GM23338 (cell line): ENCODE measurements around the gene NAPB. TPM values are rescaled to one million over a fixed set of nuclear protein-coding genes. Genes with fewer than 3 reads are reported as not detected.

Experiments used
- JUNB ChIP-seq: IDR thresholded peaks from one replicate; pipeline ENCODE4 v1.6.1; 2016; ENCODE audit warnings: antibody characterized with exemption; ENCODE audit not compliant: unreplicated experiment
- ZNF331 ChIP-seq: fragments of 250-450 bp; sonication (Bioruptor Pico); IDR thresholded peaks from 2 replicates; pipeline ENCODE4 v1.5.0; 2020; ENCODE audit warnings: low read depth, mild to moderate bottlenecking, moderate library complexity
- polyA plus RNA-seq: library from polyadenylated mRNA; unstranded; fragments of >200 nt; fragmentation: Nextera tagmentation; extraction: Ambion mirVana; gene quantifications from 2 replicates; pipeline ENCODE4 v1.2.1, GENCODE V29; 2016
- small RNA-seq: library from RNA; depleted of rRNA; stranded (forward); fragments of <200 nt; gene quantifications from one replicate; pipeline ENCODE3, GENCODE V24; 2014; ENCODE audit warnings: low replicate concordance
- total RNA-seq: library from RNA; depleted of rRNA; stranded (reverse); fragments of >200 nt; shearing (Covaris generic); gene quantifications from 2 replicates; pipeline ENCODE4 v1.2.3, GENCODE V29; 2014; rRNA removed
- TF ChIP-seq, protein P1 (sequence below): IDR thresholded peaks from one replicate; pipeline ENCODE4 v1.6.1; 2018; ENCODE audit warnings: antibody characterized with exemption; ENCODE audit not compliant: unreplicated experiment

NAPB gene
- total and polyA plus RNA-seq, 2 experiments from 2014 or later, result 7.3 to 18.1 TPM

GRCh38 chr20:23325107-23325506 lies 96.2 kb downstream of the NAPB start (continued):
- TF ChIP-seq, protein P1, sequence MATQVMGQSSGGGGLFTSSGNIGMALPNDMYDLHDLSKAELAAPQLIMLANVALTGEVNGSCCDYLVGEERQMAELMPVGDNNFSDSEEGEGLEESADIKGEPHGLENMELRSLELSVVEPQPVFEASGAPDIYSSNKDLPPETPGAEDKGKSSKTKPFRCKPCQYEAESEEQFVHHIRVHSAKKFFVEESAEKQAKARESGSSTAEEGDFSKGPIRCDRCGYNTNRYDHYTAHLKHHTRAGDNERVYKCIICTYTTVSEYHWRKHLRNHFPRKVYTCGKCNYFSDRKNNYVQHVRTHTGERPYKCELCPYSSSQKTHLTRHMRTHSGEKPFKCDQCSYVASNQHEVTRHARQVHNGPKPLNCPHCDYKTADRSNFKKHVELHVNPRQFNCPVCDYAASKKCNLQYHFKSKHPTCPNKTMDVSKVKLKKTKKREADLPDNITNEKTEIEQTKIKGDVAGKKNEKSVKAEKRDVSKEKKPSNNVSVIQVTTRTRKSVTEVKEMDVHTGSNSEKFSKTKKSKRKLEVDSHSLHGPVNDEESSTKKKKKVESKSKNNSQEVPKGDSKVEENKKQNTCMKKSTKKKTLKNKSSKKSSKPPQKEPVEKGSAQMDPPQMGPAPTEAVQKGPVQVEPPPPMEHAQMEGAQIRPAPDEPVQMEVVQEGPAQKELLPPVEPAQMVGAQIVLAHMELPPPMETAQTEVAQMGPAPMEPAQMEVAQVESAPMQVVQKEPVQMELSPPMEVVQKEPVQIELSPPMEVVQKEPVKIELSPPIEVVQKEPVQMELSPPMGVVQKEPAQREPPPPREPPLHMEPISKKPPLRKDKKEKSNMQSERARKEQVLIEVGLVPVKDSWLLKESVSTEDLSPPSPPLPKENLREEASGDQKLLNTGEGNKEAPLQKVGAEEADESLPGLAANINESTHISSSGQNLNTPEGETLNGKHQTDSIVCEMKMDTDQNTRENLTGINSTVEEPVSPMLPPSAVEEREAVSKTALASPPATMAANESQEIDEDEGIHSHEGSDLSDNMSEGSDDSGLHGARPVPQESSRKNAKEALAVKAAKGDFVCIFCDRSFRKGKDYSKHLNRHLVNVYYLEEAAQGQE, result no peak
- TF ChIP-seq JUNB (no peak), ZNF331 (CRISPR knock-in tag) (no peak)

Small RNAs within 50 kb of the gene (small RNA-seq; reads per million reads assigned to genes)
- gene RF00019 (not detected), gene RNA5SP479 (not detected)

Other genes with a start within 250 kb of the NAPB start
- gene NXT1, start 70.7 kb downstream of the NAPB start, total RNA-seq, result 30.2 and 40.5 TPM in 2 replicates
- 34.4 and 39.1 TPM in 2 replicates for gene NXT1, start 70.7 kb downstream of the NAPB start, polyA plus RNA-seq
- gene GZF1, start 59.3 kb downstream of the NAPB start, total RNA-seq, result 15.7 and 17.3 TPM in 2 replicates
- gene GZF1, start 59.3 kb downstream of the NAPB start, polyA plus RNA-seq, result 3.7 and 4.2 TPM in 2 replicates
- not detected in 2 replicates for gene CSTL1, start 18.2 kb upstream of the NAPB start, total RNA-seq
- gene CSTL1, start 18.2 kb upstream of the NAPB start, polyA plus RNA-seq, result not detected in 2 replicates
- gene CST11, start 31.4 kb upstream of the NAPB start, total RNA-seq, result not detected in 2 replicates
- gene CST11, start 31.4 kb upstream of the NAPB start, polyA plus RNA-seq, result 0.73 TPM in 1 of 2 replicates, not detected in the other
- not detected in 2 replicates for gene CST8, start 69.6 kb upstream of the NAPB start, total RNA-seq
- not detected in 2 replicates for gene CST8, start 69.6 kb upstream of the NAPB start, polyA plus RNA-seq
- gene CST9L, start 147.0 kb upstream of the NAPB start, total RNA-seq, result not detected in 2 replicates
- not detected in 2 replicates for gene CST9L, start 147.0 kb upstream of the NAPB start, polyA plus RNA-seq
- not detected in 2 replicates for gene CST9, start 184.4 kb upstream of the NAPB start, total RNA-seq
- gene CST9, start 184.4 kb upstream of the NAPB start, polyA plus RNA-seq, result not detected in 2 replicates
- 51.8 and 70.7 TPM in 2 replicates for gene CST3, start 216.5 kb upstream of the NAPB start, total RNA-seq
- gene CST3, start 216.5 kb upstream of the NAPB start, polyA plus RNA-seq, result 71.5 and 72.9 TPM in 2 replicates